Right forelimb (tissue), 1 donor: ENCODE results near the gene RAD51AP2.
A peak's percentile ranks its signal among the peaks of the same experiment; 100 is the strongest.
"Not testable (repeated sequence)": the region's sequence is repeated elsewhere in the genome, so short reads cannot be mapped to it uniquely, and the experiment has no call there.

Experiments
- DNase-seq: peaks from one replicate; pipeline ENCODE4 v3.0.0-alpha.2; 2018

The RAD51AP2 gene

DNA sequence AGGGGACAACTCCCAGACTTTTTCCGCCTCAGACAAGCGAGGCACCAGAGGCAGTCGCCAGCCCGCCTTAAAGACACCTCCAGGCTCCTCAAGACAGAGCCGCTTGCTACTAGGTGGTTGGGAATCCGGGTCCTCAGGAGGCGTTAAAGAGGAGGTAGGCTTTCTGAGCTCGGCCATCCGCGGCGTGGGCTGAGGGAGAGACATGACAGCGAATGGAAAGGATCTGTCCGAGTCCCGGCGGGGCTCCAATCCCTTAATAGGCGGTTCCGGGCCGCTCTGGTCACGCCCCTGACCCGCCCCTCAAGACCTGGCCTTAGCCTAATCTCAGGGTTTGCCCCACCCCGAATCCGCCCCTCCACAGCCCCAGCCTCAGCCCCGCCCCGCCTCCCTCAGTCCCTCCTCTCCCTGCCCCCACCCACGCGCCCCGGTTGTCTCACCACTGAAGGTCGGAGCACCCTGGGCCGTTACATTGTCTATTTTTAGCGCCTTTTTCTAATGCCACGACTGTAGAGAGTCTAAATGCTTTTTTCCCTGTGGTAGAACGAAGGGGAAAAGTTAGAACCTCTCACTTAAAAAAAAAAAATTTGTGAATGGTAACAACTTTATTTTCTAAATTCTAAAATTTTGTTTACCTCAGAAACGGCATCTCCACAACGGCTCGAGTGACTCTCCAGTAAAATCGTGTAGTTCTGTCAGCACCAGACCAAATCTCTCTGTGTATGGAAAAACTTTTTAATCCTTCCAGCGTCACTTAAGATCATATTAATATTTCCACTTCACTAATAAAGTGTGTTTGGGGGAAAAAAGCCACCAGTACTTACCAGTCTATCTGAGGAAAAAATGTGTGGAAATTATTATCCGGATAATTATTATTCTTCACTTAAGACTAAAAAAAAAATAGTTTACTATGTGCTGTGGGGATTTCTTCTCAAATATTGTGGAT lies at the start of gene RAD51AP2:
Gene RAD51AP2 (minus strand): TSS at position 229 of the 943 bp plus-strand sequence. CDS start 25 bp downstream, at position 204.
- DNase-seq: peak; percentile 93

GRCh38 chr2:17565726-17566125 lies 47.5 kb upstream of the RAD51AP2 start:
- not testable (repeated sequence) for DNase-seq

GRCh38 chr2:17558878-17559277 lies 40.6 kb upstream of the RAD51AP2 start:
- no peak for DNase-seq

DNA sequence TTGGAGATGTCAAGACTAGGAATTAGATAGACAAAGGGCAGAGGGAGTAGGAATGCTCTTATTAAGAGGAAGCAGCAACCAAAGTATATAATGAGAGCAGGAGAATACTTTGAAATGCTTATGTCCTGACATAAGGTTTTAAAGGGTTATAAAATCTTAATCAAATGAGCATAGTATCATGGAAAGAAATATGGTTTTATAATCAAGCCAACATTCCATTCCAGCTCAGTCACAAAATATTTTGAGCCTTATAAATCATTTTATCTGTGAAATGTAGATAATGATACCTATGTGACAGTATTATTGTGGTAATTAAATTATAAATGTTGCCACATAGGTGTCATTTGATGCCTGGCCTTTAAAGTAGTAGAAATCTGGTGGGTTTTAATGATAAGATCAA lies 39.8 kb upstream of the RAD51AP2 start:
- no peak for DNase-seq

GRCh38 chr2:17557596-17557995 lies 39.4 kb upstream of the RAD51AP2 start:
- no peak for DNase-seq

DNA sequence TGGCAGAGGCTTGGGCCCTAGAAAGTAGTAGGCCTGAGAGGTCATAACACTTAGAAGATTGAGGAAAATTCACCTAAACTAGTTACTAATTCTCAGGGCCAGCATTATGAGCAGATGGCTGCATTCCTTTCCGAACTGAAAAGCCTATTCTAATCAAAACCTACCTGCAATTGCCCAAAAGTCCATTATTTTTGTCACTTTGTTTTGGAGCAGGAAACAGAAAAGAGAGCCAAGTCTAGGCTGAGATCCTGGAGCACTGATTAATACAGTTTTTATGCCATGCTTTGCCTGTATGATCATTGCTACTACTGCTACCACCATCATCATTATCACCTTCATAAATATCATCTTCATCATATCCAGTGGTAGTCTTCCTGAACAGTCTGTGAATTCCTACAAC lies 36.9 kb upstream of the RAD51AP2 start:
- DNase-seq: no peak

GRCh38 chr2:17550907-17551306 lies 32.7 kb upstream of the RAD51AP2 start:
- DNase-seq: no peak

DNA sequence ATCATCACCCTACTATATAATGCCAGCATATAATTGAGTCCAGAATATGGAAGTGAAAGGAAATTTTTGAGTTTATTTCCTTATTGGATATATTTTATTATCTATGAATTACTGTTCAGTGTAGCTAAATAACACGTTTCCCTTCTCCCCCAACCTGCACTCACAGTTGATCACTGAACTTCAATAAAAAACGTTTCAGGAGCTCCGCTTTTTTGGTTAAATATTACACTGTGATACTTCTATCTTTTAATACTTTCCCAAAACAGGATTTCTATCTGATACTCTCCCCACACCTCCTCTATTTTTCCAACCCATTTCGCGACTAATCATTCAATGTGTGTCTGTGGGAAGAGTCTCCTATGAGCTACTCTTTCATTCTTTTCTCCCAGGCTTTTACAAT lies 29.5 kb upstream of the RAD51AP2 start:
- DNase-seq: no peak

- DNase-seq: no peak
These were observed 29.0 kb upstream of the RAD51AP2 start for GRCh38 chr2:17547237-17547636.

GRCh38 chr2:17545680-17546613 lies 27.7 kb upstream of the RAD51AP2 start:
- DNase-seq: no peak

DNA sequence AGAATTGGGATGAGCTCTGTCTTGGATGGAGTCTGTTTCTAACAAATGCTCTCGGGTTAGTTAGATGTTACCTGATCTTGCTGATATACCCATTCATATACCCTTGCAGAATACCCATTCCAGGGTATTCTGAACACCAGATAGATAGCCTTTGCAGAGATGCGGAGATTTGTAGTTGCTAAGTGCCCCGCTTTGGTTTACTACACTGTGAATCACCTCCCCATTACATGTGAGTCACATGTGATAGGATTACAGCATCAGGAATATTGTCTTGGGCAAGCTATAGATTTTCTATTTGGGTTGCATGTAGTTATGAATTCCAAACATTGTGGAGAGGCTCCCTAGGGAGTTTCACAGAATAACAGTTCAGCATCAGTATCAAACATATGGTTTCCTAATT lies 26.0 kb upstream of the RAD51AP2 start:
- no peak for DNase-seq

- no peak for DNase-seq
These were observed 25.6 kb upstream of the RAD51AP2 start for GRCh38 chr2:17543848-17544247.

GRCh38 chr2:17543131-17543660 lies 25.0 kb upstream of the RAD51AP2 start:
- no peak for DNase-seq

DNA sequence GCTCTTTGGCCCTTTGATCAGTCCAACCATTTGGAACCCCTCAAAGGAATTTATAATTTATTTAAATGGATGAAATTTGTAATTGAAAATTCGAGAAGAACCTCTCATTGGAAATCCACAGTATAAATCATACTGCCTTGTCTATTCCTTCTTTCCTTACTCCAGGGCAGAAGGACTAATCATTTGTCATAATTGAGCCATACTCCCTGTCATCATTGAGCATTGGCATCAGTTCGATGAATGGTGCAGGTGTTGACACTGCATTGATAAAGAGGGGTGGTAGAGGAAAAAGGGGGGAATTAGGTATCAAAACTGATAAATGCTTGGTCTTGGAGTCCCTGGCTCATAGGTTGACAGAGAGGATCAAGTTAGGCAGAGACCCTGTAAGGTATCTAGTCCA lies 24.2 kb upstream of the RAD51AP2 start:
- DNase-seq: no peak

- DNase-seq: no peak
These were observed 23.3 kb upstream of the RAD51AP2 start for GRCh38 chr2:17541531-17541950.

DNA sequence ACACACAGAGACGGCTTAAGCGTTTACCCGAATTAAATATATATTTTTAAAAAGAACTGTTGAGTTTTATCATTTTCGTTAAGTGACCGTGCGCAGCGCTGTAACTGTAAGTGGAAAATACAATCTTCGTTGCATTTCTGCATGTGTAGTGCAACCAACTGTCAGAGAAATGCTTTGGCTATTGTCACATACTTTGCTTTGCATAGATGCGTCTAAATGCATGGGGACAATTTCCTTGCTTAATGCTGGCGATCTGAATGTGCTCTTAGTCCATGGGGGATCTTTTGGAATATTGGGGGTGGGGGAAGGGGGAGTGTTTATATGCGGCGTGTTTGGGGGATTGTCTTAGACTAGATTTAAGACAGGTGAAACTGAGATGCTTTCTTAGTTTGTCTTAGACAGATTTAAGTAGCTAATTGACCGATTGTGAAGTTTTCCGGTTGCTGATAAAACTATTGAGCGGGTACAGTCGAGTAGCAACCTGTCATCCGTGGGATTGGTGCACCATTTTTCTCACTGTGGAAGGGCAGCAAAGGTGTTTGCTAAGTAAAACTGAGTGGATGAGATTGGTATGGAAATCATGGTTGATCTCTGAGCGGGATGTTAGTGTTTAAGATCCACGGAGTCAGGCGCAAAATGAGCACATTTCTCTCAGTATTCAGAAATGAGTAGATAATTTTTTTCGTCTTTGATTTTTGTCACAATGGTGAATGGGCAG lies 22.7 kb upstream of the RAD51AP2 start:
- no peak for DNase-seq

GRCh38 chr2:17540093-17540812 lies 22.0 kb upstream of the RAD51AP2 start, which contains the start of gene VSNL1:
VSNL1 (plus strand) TSS chr2:17540696; CDS start chr2:17592075, 51,379 bp downstream.
- peak; percentile 95 for DNase-seq

GRCh38 chr2:17539611-17540092 lies 21.4 kb upstream of the RAD51AP2 start:
- peak; percentile 63 for DNase-seq

- DNase-seq: peak; percentile 86
These were observed 20.8 kb upstream of the RAD51AP2 start for GRCh38 chr2:17538844-17539554.

DNA sequence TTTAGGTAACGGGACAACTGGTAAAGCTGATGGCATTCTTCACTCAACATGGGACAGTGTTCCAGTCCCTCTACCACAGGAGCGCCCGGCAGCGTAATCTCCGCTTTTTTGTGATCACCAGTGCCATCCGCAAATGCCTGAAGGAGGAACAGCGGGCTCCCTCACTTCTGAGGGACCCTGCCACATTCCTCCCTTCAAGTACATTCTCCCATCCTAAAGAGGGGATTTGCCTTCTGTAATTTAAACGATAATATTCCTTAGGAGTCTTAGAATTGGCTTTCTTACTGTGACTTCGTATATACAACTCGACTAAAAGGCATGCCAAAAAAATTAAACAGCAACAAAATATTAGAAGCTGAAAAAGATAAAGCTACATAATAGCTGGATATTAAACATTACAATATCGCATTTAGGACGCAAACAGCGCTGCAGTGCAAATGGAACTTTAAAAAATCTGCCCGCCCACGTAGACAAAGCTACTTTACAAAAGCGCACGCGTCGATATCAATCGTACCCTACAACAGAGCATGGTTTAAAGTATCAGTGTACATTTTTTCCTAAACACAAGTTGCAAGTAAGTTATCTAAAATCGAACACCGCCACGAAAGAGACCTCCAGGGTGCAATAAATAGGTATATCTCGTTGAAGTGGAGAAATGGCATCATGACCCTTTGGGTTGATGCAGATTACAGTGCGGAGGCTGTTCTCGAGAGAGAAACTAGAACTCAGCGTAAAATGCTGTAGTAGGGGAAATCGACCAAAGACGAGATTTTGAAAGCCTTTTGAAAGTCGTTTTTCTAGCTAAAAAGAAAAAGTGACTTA lies 20.0 kb upstream of the RAD51AP2 start:
- DNase-seq: peak; percentile 47
